ENCODE measurements around the gene SDK1. TPM values are rescaled to one million over a fixed set of nuclear protein-coding genes. Genes with fewer than 3 reads are reported as not detected.
A peak's percentile ranks its signal among the peaks of the same experiment; 100 is the strongest.

The SDK1 gene
- polyA plus RNA-seq, 4 donors: 0.27 to 5.0 (median 2.1) TPM; not detected in 1

DNA sequence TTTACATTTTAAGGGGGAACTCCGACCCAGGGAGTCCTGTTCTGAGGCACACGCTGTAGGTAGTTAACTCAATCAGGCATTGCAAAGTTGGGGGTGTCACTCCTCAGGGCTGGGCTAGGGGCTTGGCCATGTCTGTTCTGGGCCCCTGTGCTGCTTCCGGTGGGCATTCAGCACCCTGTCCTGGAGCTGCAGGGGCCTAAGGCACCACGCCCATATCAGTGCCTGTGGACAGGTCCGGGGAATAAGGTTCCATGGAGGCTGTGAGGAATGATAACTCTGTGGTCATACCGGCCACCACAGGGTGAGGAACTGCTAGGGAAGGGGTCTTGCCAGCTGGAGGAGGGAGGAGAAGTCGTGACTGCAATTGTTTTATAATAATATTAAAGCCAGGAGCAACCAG, 842.0 kb downstream of the SDK1 start:
- FAIRE-seq: no peak
- no peaks in the 10 kb centered on the region for H3K9me3 ChIP-seq (ENCODE audit: control insufficient read depth in 2 of 2, insufficient read depth in 1 of 2, low read depth in 1 of 2, low read length in 1 of 2)

DNA sequence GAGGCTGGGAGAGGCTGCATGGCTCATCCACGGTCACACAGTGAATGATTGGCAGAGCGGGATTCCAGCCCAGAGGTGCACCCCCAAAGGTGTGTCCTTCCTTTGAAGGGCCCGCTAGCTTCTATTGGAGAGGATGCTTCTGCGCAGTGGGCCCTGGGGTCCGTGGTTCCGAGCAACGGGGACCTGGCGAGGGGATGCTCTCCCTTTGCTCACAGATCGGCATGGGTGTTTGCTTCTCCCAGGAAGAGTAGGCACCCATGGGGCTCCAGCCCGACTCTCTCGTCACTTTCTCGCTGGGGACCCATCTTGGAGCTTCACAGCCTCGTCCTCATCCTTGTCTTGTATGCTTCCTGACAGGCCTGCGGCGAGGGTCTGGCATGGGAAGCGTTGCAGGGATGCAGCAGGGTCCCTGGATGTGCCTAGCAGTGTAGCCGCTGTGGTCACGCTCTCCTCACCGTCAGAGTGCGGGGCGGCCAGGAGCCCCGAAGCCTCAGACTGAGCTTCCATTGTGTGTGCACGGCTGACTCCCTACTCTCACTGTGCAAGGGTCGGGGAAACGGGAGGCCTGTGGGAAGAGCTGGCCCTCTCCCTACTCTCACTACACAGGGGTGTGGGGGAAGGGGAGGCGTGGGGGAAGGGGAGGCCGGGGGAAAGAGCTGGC, 842.6 kb downstream of the SDK1 start:
- Histone ChIP-seq H3K4me3 (ENCODE audit: low read depth in 1 of 3, low read length in 3 of 3) (no peak overlapping the region), H3K9me3 (ENCODE audit: control insufficient read depth in 2 of 2, insufficient read depth in 1 of 2, low read depth in 1 of 2, low read length in 1 of 2) (no peaks in the 10 kb centered on the region), H3K27ac (ENCODE audit: low read depth in 1 of 3, low read length in 2 of 3) (no peak overlapping the region), H3K27me3 (ENCODE audit: control insufficient read depth in 3 of 3, insufficient read depth in 3 of 3, low read length in 3 of 3) (no peaks in the 10 kb centered on the region), H3K4me1 (ENCODE audit: control insufficient read depth in 3 of 3, insufficient read depth in 2 of 3, low read depth in 1 of 3, low read length in 2 of 3) (no peaks in the 10 kb centered on the region), H3K36me3 (ENCODE audit: control insufficient read depth in 3 of 3, insufficient read depth in 2 of 3, low read depth in 1 of 3, low read length in 3 of 3) (peaks cover 0 to 8% (median 0%) of the 10 kb centered on the region in 3 donors)
- 86 to 90% (median 87%) methylated on average over 25 to 27 of the region's 27 CpGs for WGBS, 3 donors
- no peak for FAIRE-seq
- DNase-seq: no peak

More for the DNA sequence above, 842.0 kb downstream of the SDK1 start:
- H3K27me3 ChIP-seq (ENCODE audit: control insufficient read depth in 3 of 3, insufficient read depth in 3 of 3, low read length in 3 of 3): no peaks in the 10 kb centered on the region
- DNase-seq: no peak
- 82 to 91% (median 86%) methylated on average over 7 of the region's 7 CpGs for WGBS, 3 donors
- no peak overlapping the region for H3K27ac ChIP-seq (ENCODE audit: low read depth in 1 of 3, low read length in 2 of 3)
- no peak overlapping the region for H3K4me3 ChIP-seq (ENCODE audit: low read depth in 1 of 3, low read length in 3 of 3)
- no peaks in the 10 kb centered on the region for H3K4me1 ChIP-seq (ENCODE audit: control insufficient read depth in 3 of 3, insufficient read depth in 2 of 3, low read depth in 1 of 3, low read length in 2 of 3)
- H3K36me3 ChIP-seq (ENCODE audit: control insufficient read depth in 3 of 3, insufficient read depth in 2 of 3, low read depth in 1 of 3, low read length in 3 of 3): peaks cover 0 to 6% (median 0%) of the 10 kb centered on the region in 3 donors

- DNase-seq (no peak), FAIRE-seq (no peak)
- Histone ChIP-seq H3K9me3 (ENCODE audit: control insufficient read depth in 2 of 2, insufficient read depth in 1 of 2, low read depth in 1 of 2, low read length in 1 of 2) (no peaks in the 10 kb centered on the region), H3K27me3 (ENCODE audit: control insufficient read depth in 3 of 3, insufficient read depth in 3 of 3, low read length in 3 of 3) (no peaks in the 10 kb centered on the region), H3K4me3 (ENCODE audit: low read depth in 1 of 3, low read length in 3 of 3) (peak overlapping the region in 1 of 3 donors; percentile 19), H3K4me1 (ENCODE audit: control insufficient read depth in 3 of 3, insufficient read depth in 2 of 3, low read depth in 1 of 3, low read length in 2 of 3) (no peaks in the 10 kb centered on the region), H3K36me3 (ENCODE audit: control insufficient read depth in 3 of 3, insufficient read depth in 2 of 3, low read depth in 1 of 3, low read length in 3 of 3) (peaks cover 0 to 6% (median 0%) of the 10 kb centered on the region in 3 donors), H3K27ac (ENCODE audit: low read depth in 1 of 3, low read length in 2 of 3) (peak overlapping the region in 1 of 3 donors; percentile 17)
- WGBS, 3 donors: 58 to 62% (median 58%) methylated on average over 17 to 20 of the region's 20 CpGs
Observed at GRCh38 chr7:4144172-4144701, 843.2 kb downstream of the SDK1 start.

GRCh38 chr7:4144811-4145510, 843.9 kb downstream of the SDK1 start:
- Histone ChIP-seq H3K4me1 (ENCODE audit: control insufficient read depth in 3 of 3, insufficient read depth in 2 of 3, low read depth in 1 of 3, low read length in 2 of 3) (no peaks in the 10 kb centered on the region), H3K4me3 (ENCODE audit: low read depth in 1 of 3, low read length in 3 of 3) (peak overlapping the region in 1 of 3 donors; percentile 19), H3K36me3 (ENCODE audit: control insufficient read depth in 3 of 3, insufficient read depth in 2 of 3, low read depth in 1 of 3, low read length in 3 of 3) (peaks cover 0 to 6% (median 0%) of the 10 kb centered on the region in 3 donors), H3K27ac (ENCODE audit: low read depth in 1 of 3, low read length in 2 of 3) (peak overlapping the region in 1 of 3 donors; percentile 17), H3K27me3 (ENCODE audit: control insufficient read depth in 3 of 3, insufficient read depth in 3 of 3, low read length in 3 of 3) (no peaks in the 10 kb centered on the region), H3K9me3 (ENCODE audit: control insufficient read depth in 2 of 2, insufficient read depth in 1 of 2, low read depth in 1 of 2, low read length in 1 of 2) (no peaks in the 10 kb centered on the region)
- DNase-seq (peak in 1 of 2 donors; percentile 21), FAIRE-seq (no peak)
- 33 to 73% (median 51%) methylated on average over 25 of the region's 25 CpGs for WGBS, 3 donors

- WGBS, 3 donors: 89 to 94% (median 91%) methylated on average over 14 of the region's 14 CpGs
Observed at GRCh38 chr7:4145576-4145975, 844.5 kb downstream of the SDK1 start.

GRCh38 chr7:4147926-4148620, 847.0 kb downstream of the SDK1 start:
- Histone ChIP-seq H3K4me3 (ENCODE audit: low read depth in 1 of 3, low read length in 3 of 3) (no peak overlapping the region), H3K9me3 (ENCODE audit: control insufficient read depth in 2 of 2, insufficient read depth in 1 of 2, low read depth in 1 of 2, low read length in 1 of 2) (no peaks in the 10 kb centered on the region), H3K36me3 (ENCODE audit: control insufficient read depth in 3 of 3, insufficient read depth in 2 of 3, low read depth in 1 of 3, low read length in 3 of 3) (peaks cover 0 to 6% (median 0%) of the 10 kb centered on the region in 3 donors), H3K27ac (ENCODE audit: low read depth in 1 of 3, low read length in 2 of 3) (no peak overlapping the region), H3K4me1 (ENCODE audit: control insufficient read depth in 3 of 3, insufficient read depth in 2 of 3, low read depth in 1 of 3, low read length in 2 of 3) (no peaks in the 10 kb centered on the region), H3K27me3 (ENCODE audit: control insufficient read depth in 3 of 3, insufficient read depth in 3 of 3, low read length in 3 of 3) (no peaks in the 10 kb centered on the region)
- no peak for DNase-seq
- no peak for FAIRE-seq
- WGBS, 3 donors: 62 to 85% (median 63%) methylated on average over 28 of the region's 28 CpGs

More at GRCh38 chr7:4145576-4145975, 844.5 kb downstream of the SDK1 start:
- Histone ChIP-seq H3K27me3 (ENCODE audit: control insufficient read depth in 3 of 3, insufficient read depth in 3 of 3, low read length in 3 of 3) (no peaks in the 10 kb centered on the region), H3K4me1 (ENCODE audit: control insufficient read depth in 3 of 3, insufficient read depth in 2 of 3, low read depth in 1 of 3, low read length in 2 of 3) (no peaks in the 10 kb centered on the region), H3K36me3 (ENCODE audit: control insufficient read depth in 3 of 3, insufficient read depth in 2 of 3, low read depth in 1 of 3, low read length in 3 of 3) (peaks cover 0 to 6% (median 0%) of the 10 kb centered on the region in 3 donors), H3K27ac (ENCODE audit: low read depth in 1 of 3, low read length in 2 of 3) (no peak overlapping the region), H3K4me3 (ENCODE audit: low read depth in 1 of 3, low read length in 3 of 3) (no peak overlapping the region), H3K9me3 (ENCODE audit: control insufficient read depth in 2 of 2, insufficient read depth in 1 of 2, low read depth in 1 of 2, low read length in 1 of 2) (no peaks in the 10 kb centered on the region)
- no peak for FAIRE-seq
- no peak for DNase-seq

- Histone ChIP-seq H3K27ac (ENCODE audit: low read depth in 1 of 3, low read length in 2 of 3) (no peak overlapping the region), H3K4me3 (ENCODE audit: low read depth in 1 of 3, low read length in 3 of 3) (no peak overlapping the region), H3K27me3 (ENCODE audit: control insufficient read depth in 3 of 3, insufficient read depth in 3 of 3, low read length in 3 of 3) (no peaks in the 10 kb centered on the region), H3K9me3 (ENCODE audit: control insufficient read depth in 2 of 2, insufficient read depth in 1 of 2, low read depth in 1 of 2, low read length in 1 of 2) (no peaks in the 10 kb centered on the region), H3K36me3 (ENCODE audit: control insufficient read depth in 3 of 3, insufficient read depth in 2 of 3, low read depth in 1 of 3, low read length in 3 of 3) (peaks cover 0 to 6% (median 0%) of the 10 kb centered on the region in 3 donors), H3K4me1 (ENCODE audit: control insufficient read depth in 3 of 3, insufficient read depth in 2 of 3, low read depth in 1 of 3, low read length in 2 of 3) (no peaks in the 10 kb centered on the region)
- FAIRE-seq (no peak), DNase-seq (no peak)
- 88 to 92% (median 90%) methylated on average over 17 to 18 of the region's 18 CpGs for WGBS, 3 donors
Observed at GRCh38 chr7:4149236-4149635, 848.2 kb downstream of the SDK1 start.

- WGBS, 3 donors: 87 to 90% (median 89%) methylated on average over 11 of the region's 11 CpGs
Observed at GRCh38 chr7:4149645-4150044, 848.6 kb downstream of the SDK1 start.

More at GRCh38 chr7:4149645-4150044, 848.6 kb downstream of the SDK1 start:
- Histone ChIP-seq H3K36me3 (ENCODE audit: control insufficient read depth in 3 of 3, insufficient read depth in 2 of 3, low read depth in 1 of 3, low read length in 3 of 3) (peaks cover 0 to 8% (median 0%) of the 10 kb centered on the region in 3 donors), H3K4me1 (ENCODE audit: control insufficient read depth in 3 of 3, insufficient read depth in 2 of 3, low read depth in 1 of 3, low read length in 2 of 3) (no peaks in the 10 kb centered on the region), H3K27me3 (ENCODE audit: control insufficient read depth in 3 of 3, insufficient read depth in 3 of 3, low read length in 3 of 3) (no peaks in the 10 kb centered on the region), H3K27ac (ENCODE audit: low read depth in 1 of 3, low read length in 2 of 3) (no peak overlapping the region), H3K4me3 (ENCODE audit: low read depth in 1 of 3, low read length in 3 of 3) (no peak overlapping the region), H3K9me3 (ENCODE audit: control insufficient read depth in 2 of 2, insufficient read depth in 1 of 2, low read depth in 1 of 2, low read length in 1 of 2) (no peaks in the 10 kb centered on the region)
- no peak for DNase-seq
- FAIRE-seq: no peak

Measured in small intestine (tissue), 7 donors.